ENCODE data around the gene FAM20C.

DNA sequence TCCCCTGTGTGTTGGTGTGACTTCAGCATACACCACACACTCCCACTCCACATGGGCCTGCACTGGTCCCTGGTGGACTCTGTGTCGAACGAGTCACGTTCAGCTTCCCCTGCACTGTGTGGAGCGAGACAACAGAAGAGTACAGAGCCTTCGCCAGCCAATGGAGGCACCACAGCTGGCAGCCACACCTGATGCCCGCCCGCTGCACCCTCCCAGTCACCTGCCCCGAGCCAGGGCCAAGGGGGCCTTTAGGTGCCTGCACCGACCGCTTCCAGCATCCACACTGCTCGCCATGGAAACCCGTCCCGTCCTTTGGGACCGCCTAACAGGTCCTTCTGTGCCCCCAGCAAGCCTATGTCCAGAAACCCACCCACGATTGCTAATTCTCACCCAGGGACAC lies 106.8 kb downstream of the FAM20C start:
- TF ChIP-seq KDM1A (IDR thresholded peaks at IDR 0.05; ENCODE audit: borderline replicate concordance, low read length) (no peak), EZH2 (IDR thresholded peaks at IDR 0.05; ENCODE audit: low read depth, low read length, severe bottlenecking) (no peak), POLR2A (IDR thresholded peaks at IDR 0.05; ENCODE audit: control extremely low read depth in 1 of 2, low read depth in 2 of 2, low read length in 2 of 2) (no peak), CREB1 (IDR thresholded peaks at IDR 0.05) (no peak), JUN (IDR thresholded peaks at IDR 0.05; ENCODE audit: low read depth, low read length) (no peak), SIN3A (conservative IDR thresholded peaks at IDR 0.05 in 1 of 2, IDR thresholded peaks at IDR 0.05 in 1 of 2; ENCODE audit: low read depth in 1 of 2, low read length in 2 of 2) (no peak), POLR2AphosphoS5 (IDR thresholded peaks at IDR 0.05; ENCODE audit: low read depth, low read length) (no peak), TAF1 (IDR thresholded peaks at IDR 0.05; ENCODE audit: low read depth, low read length) (no peak), YY1 (IDR thresholded peaks at IDR 0.05; ENCODE audit: low read depth, low read length) (no peak), CHD2 (IDR thresholded peaks at IDR 0.05; ENCODE audit: low read length) (no peak), EGR1 (IDR thresholded peaks at IDR 0.05; ENCODE audit: borderline replicate concordance, low read depth, low read length) (no peak), CBX5 (IDR thresholded peaks at IDR 0.05; ENCODE audit: low read depth, low read length) (no peak)
- TF ChIP-seq, protein P1, sequence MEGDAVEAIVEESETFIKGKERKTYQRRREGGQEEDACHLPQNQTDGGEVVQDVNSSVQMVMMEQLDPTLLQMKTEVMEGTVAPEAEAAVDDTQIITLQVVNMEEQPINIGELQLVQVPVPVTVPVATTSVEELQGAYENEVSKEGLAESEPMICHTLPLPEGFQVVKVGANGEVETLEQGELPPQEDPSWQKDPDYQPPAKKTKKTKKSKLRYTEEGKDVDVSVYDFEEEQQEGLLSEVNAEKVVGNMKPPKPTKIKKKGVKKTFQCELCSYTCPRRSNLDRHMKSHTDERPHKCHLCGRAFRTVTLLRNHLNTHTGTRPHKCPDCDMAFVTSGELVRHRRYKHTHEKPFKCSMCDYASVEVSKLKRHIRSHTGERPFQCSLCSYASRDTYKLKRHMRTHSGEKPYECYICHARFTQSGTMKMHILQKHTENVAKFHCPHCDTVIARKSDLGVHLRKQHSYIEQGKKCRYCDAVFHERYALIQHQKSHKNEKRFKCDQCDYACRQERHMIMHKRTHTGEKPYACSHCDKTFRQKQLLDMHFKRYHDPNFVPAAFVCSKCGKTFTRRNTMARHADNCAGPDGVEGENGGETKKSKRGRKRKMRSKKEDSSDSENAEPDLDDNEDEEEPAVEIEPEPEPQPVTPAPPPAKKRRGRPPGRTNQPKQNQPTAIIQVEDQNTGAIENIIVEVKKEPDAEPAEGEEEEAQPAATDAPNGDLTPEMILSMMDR (IDR thresholded peaks at IDR 0.05; ENCODE audit: control extremely low read depth in 1 of 3, insufficient read depth in 1 of 3, low read depth in 1 of 3, low read length in 3 of 3), result no peak
